ENCODE data around the gene AMBP.

Gene AMBP

DNA sequence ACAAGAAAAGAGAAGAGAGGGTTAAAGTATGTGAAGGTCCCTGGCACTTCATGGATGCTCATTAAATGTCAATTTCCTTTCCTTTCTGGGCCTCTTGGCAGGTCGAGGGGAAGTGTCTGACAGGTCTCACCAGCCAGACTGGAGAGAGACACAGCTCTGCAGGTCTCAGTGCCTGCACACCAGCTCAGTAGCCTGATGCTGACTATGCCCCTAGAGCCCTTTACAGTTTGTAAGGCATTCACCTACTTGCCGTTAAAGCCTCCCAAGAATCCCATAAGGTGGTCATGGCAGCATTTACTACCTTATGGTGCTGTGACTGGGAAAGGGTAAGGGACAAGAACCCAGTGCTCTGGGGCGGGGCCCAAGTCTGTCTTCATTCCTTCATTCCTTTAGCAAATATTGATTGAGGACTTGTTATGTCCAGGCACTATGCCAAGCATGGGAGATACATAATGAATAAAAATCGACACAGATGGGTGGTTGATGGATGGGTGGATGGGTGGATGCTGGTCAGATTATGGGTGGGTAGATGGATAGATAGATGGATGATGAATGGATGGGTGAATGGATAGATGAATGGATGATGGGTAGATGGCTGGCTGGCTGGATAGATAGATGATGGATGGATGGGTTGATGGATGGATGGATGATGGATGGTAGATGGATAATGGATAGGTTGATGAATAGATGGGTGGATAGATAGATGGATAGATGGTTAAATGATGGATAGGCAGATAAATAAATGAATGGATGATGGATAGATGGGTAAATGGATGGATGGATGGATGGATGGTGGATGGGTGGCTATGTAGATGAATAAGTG, 42.3 kb upstream of the AMBP start:
- Histone ChIP-seq H3K36me3 (ENCODE audit: control insufficient read depth in 2 of 2, insufficient read depth in 2 of 2, low read length in 2 of 2) (no peaks in the 10 kb centered on the region), H3K4me1 (ENCODE audit: control insufficient read depth, insufficient read depth, low read length) (no peaks in the 10 kb centered on the region), H3K27ac (ENCODE audit: low read length) (no peak overlapping the region), H3K4me3 (ENCODE audit: low read length in 2 of 2) (no peak overlapping the region), H3K9ac (ENCODE audit: low read length in 2 of 2) (no peak overlapping the region), H3K27me3 (ENCODE audit: control insufficient read depth in 1 of 2, insufficient read depth in 2 of 2, low read length in 2 of 2) (peaks cover 2 to 9% of the 10 kb centered on the region in 2 donors), H3K9me3 (ENCODE audit: control insufficient read depth in 2 of 2, low read length in 2 of 2) (no peaks in the 10 kb centered on the region)

DNA sequence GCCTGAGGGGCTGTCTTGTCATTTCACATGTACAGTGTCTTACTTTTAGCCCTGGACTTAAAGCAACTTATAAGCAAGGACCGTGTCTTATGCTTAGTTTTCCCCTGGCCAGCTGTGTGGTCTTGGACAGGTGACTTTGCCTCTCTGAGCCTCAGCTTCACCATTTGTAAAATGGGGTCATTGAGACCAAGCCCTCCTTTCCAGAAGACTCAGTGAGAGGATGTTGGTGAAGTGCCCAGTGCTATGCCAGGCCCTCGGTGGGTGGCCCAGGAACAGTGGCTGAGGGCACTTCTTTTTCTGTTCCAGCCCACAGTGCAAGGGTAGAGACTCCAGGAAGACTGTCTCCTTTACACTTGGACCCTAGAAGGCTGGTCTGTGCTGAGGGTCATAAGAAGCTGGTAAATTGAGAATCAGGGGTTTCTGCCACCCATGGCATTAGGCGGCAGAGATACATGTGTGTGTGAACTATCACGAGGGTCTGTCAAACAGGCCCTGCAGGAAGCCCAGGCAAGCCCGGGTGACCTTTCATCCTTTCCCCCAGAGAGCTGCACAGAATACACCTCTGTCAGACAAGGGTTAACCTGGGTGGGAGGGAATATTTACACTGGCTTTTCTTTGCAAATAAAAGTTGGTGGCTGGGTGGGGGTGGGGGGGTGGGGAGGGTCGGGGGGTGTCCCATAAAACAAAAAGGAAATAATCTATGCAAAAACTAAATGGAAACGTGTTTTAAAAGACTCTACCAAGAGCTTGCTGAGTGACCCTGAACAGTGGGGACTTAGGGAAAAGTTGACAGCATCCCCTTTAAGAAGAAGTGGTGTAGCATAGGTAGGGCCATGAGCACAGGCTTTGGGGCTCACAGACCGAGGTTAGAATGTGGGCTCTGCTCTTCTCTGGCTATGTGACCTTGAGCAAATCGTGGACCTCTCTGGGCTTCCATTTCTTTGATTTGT, 41.4 kb upstream of the AMBP start:
- no peak overlapping the region for H3K4me3 ChIP-seq (ENCODE audit: low read length in 2 of 2)
- H3K9ac ChIP-seq (ENCODE audit: low read length in 2 of 2), result no peak overlapping the region
- no peak overlapping the region for H3K27ac ChIP-seq (ENCODE audit: low read length)
- peaks cover 2 to 11% of the 10 kb centered on the region in 2 donors for H3K27me3 ChIP-seq (ENCODE audit: control insufficient read depth in 1 of 2, insufficient read depth in 2 of 2, low read length in 2 of 2)
- H3K4me1 ChIP-seq (ENCODE audit: control insufficient read depth, insufficient read depth, low read length), result no peaks in the 10 kb centered on the region
- no peaks in the 10 kb centered on the region for H3K9me3 ChIP-seq (ENCODE audit: control insufficient read depth in 2 of 2, low read length in 2 of 2)
- H3K36me3 ChIP-seq (ENCODE audit: control insufficient read depth in 2 of 2, insufficient read depth in 2 of 2, low read length in 2 of 2), result no peaks in the 10 kb centered on the region

DNA sequence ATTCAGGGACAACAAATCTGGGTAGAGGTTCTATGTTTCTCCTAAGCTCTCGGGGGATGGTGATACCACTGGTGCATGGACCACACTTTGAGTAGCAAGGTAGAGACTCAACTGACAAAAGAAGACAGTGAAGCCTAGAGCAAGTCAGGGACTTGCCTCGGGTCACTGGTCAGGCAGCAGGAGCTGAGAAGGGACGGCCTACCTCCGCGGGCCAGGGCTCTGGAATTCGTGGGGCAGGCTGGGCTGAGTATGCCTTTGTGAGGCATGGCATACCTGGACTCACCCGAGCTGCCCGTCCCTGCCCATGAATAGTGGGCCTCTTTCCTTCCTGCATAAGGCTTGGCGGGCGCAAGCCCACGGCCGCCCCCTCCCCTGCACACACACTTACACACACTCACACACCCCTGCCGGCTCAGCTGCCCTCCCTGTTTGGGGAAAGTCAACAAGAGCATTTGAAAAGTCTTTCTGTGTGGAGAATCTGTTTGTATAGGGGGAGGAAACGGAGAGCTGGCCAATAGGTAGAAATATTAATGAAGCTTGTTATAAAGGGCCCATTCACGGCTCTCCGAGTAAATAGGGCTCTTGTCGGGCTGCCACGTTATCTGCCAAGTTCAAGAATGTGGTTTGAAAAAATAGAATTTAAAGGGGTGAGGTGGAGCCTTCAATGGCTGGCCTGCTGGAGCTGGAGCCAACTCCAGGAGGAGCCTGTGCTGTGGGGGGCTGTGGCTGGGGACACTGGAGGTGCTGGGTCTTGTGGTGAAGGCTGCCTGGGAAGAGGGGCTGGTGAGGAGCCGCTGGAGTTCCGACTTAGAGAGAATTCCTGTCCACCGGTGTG, 40.1 kb upstream of the AMBP start:
- Histone ChIP-seq H3K9ac (ENCODE audit: low read length in 2 of 2) (no peak overlapping the region), H3K27ac (ENCODE audit: low read length) (no peak overlapping the region), H3K36me3 (ENCODE audit: control insufficient read depth in 2 of 2, insufficient read depth in 2 of 2, low read length in 2 of 2) (no peaks in the 10 kb centered on the region)

DNA sequence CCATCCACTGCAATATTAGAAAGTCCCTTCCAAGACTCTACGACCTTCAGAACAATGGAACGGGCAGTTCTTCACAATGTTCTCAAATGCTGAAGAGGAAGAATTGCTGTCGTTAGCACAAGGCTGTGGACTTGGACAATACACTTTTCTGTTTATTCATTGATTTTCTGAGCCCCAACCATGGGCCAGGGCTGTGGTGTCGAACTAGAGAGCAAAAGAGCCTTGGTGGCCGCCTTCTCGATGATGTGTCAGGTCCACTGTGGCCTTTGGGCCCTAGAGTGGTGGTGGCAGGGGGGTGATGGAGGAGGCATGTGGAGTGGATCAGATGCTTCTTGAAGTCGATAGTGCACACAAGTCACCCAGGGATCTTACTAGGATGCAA, 39.5 kb upstream of the AMBP start:
- H3K4me3 ChIP-seq (ENCODE audit: low read length in 2 of 2), result no peak overlapping the region
- H3K36me3 ChIP-seq (ENCODE audit: control insufficient read depth in 2 of 2, insufficient read depth in 2 of 2, low read length in 2 of 2), result no peaks in the 10 kb centered on the region
- H3K27ac ChIP-seq (ENCODE audit: low read length), result no peak overlapping the region
- no peak overlapping the region for H3K9ac ChIP-seq (ENCODE audit: low read length in 2 of 2)
- H3K4me1 ChIP-seq (ENCODE audit: control insufficient read depth, insufficient read depth, low read length), result peaks cover 6% of the 10 kb centered on the region
- H3K27me3 ChIP-seq (ENCODE audit: control insufficient read depth in 1 of 2, insufficient read depth in 2 of 2, low read length in 2 of 2), result peaks cover 2 to 13% of the 10 kb centered on the region in 2 donors
- H3K9me3 ChIP-seq (ENCODE audit: control insufficient read depth in 2 of 2, low read length in 2 of 2), result no peaks in the 10 kb centered on the region

More for the DNA sequence above, 40.1 kb upstream of the AMBP start:
- Histone ChIP-seq H3K27me3 (ENCODE audit: control insufficient read depth in 1 of 2, insufficient read depth in 2 of 2, low read length in 2 of 2) (peaks cover 2 to 12% of the 10 kb centered on the region in 2 donors), H3K4me1 (ENCODE audit: control insufficient read depth, insufficient read depth, low read length) (peaks cover 5% of the 10 kb centered on the region), H3K4me3 (ENCODE audit: low read length in 2 of 2) (no peak overlapping the region), H3K9me3 (ENCODE audit: control insufficient read depth in 2 of 2, low read length in 2 of 2) (no peaks in the 10 kb centered on the region)

DNA sequence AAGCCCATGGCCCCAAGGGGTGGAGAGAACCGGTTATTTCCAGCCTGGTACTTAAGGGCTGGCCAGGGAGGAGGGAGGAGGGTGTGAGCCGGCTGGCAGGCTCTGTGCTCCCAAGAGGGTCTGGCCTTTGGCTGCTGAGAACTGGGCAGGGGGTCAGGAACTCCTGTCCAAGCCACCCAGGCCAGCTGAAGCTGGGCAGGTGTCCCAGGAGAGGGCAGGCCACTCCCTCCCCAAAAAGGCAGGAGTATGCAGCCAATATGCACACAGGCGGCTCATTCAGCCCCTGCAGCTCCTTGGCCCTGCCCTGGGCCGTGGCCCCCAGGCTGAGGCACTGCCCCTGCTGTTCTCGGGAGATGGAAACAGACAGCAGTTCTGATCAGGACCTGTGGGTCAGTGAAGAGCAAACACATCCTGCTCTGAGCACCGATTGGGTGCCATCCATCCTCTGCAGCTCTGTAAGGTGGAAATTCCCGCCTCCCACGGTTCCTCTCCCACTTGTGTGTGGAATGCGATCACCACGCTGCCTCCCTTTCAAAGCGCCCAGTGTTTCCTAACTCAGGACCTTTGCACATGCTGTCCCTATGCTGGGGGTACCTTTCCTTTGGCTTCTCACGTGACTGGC, 38.1 kb upstream of the AMBP start:
- Histone ChIP-seq H3K27ac (ENCODE audit: low read length) (no peak overlapping the region), H3K36me3 (ENCODE audit: control insufficient read depth in 2 of 2, insufficient read depth in 2 of 2, low read length in 2 of 2) (no peaks in the 10 kb centered on the region), H3K27me3 (ENCODE audit: control insufficient read depth in 1 of 2, insufficient read depth in 2 of 2, low read length in 2 of 2) (peaks cover 2 to 13% of the 10 kb centered on the region in 2 donors), H3K9me3 (ENCODE audit: control insufficient read depth in 2 of 2, low read length in 2 of 2) (no peaks in the 10 kb centered on the region), H3K4me3 (ENCODE audit: low read length in 2 of 2) (no peak overlapping the region), H3K4me1 (ENCODE audit: control insufficient read depth, insufficient read depth, low read length) (peaks cover 6% of the 10 kb centered on the region), H3K9ac (ENCODE audit: low read length in 2 of 2) (no peak overlapping the region)

DNA sequence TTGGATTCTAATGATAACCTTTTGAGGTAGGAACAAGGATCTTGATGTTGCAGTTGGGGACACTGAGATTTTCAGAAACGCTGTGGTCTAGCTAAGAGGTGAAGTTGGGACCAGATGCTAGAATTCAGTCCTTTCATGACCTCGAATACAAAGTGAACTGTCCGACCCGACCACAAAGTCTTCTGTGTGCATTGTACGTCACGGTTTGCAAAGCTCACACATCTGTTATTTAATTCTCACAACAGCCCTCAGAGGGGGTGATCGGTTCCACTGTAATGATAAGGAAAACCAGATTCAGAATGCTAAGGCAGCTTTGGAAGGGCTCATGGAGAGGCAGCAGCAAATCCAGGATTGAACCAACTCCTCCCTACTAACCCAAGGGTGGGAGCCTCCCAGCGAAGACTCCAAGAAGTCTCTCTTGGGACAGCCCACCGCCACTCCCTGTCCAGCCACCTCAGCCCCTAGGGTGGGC, 37.6 kb upstream of the AMBP start:
- no peaks in the 10 kb centered on the region for H3K36me3 ChIP-seq (ENCODE audit: control insufficient read depth in 2 of 2, insufficient read depth in 2 of 2, low read length in 2 of 2)
- peaks cover 6% of the 10 kb centered on the region for H3K4me1 ChIP-seq (ENCODE audit: control insufficient read depth, insufficient read depth, low read length)
- no peak overlapping the region for H3K9ac ChIP-seq (ENCODE audit: low read length in 2 of 2)
- H3K27ac ChIP-seq (ENCODE audit: low read length), result no peak overlapping the region
- peaks cover 2 to 13% of the 10 kb centered on the region in 2 donors for H3K27me3 ChIP-seq (ENCODE audit: control insufficient read depth in 1 of 2, insufficient read depth in 2 of 2, low read length in 2 of 2)
- no peaks in the 10 kb centered on the region for H3K9me3 ChIP-seq (ENCODE audit: control insufficient read depth in 2 of 2, low read length in 2 of 2)
- H3K4me3 ChIP-seq (ENCODE audit: low read length in 2 of 2), result no peak overlapping the region

DNA sequence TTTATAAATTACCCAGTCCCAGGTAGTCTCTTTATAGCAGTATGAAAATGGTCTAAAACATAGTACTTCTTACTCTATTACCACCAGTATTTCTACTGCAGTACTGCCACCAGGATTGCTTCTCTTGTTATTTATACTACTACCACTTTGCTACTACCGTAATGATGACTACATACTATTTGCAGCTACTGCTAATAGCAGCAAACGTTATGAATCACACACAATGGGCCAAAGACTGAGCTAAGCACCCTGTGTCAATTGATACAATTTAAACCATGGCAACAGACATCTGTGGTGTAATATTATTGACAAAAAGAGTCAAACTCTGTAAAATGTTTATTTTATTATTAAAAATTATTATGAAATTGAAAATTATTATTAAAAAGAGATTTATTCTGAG, 36.3 kb upstream of the AMBP start:
- no peaks in the 10 kb centered on the region for H3K9me3 ChIP-seq (ENCODE audit: control insufficient read depth in 2 of 2, low read length in 2 of 2)
- peaks cover 6% of the 10 kb centered on the region for H3K4me1 ChIP-seq (ENCODE audit: control insufficient read depth, insufficient read depth, low read length)
- peaks cover 2 to 13% of the 10 kb centered on the region in 2 donors for H3K27me3 ChIP-seq (ENCODE audit: control insufficient read depth in 1 of 2, insufficient read depth in 2 of 2, low read length in 2 of 2)
- no peak overlapping the region for H3K4me3 ChIP-seq (ENCODE audit: low read length in 2 of 2)
- no peaks in the 10 kb centered on the region for H3K36me3 ChIP-seq (ENCODE audit: control insufficient read depth in 2 of 2, insufficient read depth in 2 of 2, low read length in 2 of 2)
- H3K27ac ChIP-seq (ENCODE audit: low read length), result no peak overlapping the region
- no peak overlapping the region for H3K9ac ChIP-seq (ENCODE audit: low read length in 2 of 2)

DNA sequence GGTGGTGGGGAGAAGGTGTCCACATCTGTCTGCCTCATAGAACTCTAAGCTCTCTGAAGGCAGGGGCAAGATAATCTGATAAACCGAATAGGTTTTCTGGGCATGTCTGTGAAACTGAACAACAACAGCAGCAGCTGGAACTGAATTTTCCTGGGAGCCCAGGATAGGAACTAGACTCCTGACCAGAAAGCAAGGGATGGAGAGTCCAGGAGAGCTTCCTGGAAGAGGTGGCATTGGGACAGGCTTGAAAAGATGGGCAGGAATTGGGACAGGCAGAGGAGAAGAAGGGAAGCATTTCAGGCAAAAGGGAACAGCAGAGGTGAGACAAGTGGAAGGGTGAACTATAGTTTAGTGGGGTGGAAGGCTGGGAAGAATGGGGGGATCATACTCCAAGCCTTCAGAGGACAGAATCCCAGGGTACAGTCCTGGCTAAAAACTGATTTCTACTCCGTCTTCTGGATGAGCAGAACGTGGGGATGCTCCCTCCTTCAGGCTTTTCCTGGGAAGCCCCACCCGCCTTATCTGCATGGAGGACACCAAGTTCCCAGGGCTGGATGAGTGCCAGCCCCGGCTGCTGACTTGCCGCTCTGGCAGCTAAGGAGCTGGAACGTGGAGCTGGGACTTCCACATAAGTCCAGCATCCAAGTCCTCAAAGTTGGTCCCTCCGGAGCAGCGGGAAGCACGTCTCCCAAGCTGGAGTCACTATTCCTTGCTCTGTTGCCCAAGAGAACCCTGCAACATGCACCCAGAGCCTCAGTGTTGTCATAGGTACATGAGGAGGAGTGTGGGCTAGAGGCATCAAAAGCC, 34.9 kb upstream of the AMBP start:
- Histone ChIP-seq H3K4me3 (ENCODE audit: low read length in 2 of 2) (no peak overlapping the region), H3K9ac (ENCODE audit: low read length in 2 of 2) (no peak overlapping the region), H3K4me1 (ENCODE audit: control insufficient read depth, insufficient read depth, low read length) (peaks cover 6% of the 10 kb centered on the region), H3K27ac (ENCODE audit: low read length) (no peak overlapping the region), H3K27me3 (ENCODE audit: control insufficient read depth in 1 of 2, insufficient read depth in 2 of 2, low read length in 2 of 2) (peaks cover under 1 to 10% of the 10 kb centered on the region in 2 donors), H3K9me3 (ENCODE audit: control insufficient read depth in 2 of 2, low read length in 2 of 2) (no peaks in the 10 kb centered on the region), H3K36me3 (ENCODE audit: control insufficient read depth in 2 of 2, insufficient read depth in 2 of 2, low read length in 2 of 2) (no peaks in the 10 kb centered on the region)

DNA sequence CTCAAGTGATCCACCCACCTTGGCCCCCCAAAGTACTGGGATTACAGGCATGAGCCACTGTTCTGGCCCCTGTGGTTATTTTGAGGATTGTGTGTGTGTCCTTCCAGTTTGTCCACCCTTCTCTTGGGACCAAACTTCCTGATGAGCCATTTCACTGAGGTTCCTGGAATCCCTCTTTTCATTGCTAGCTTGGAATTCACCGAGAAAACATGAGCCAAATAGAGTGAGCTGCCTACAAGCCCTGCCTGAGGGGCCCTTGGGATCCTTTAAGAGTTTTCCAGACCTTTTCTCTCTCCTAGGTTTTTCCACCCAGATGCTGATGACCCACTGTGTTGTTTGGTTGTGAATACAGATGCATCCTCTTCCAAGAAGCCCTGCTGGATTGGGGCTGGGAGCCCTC, 34.2 kb upstream of the AMBP start:
- H3K4me1 ChIP-seq (ENCODE audit: control insufficient read depth, insufficient read depth, low read length), result peaks cover 6% of the 10 kb centered on the region
- H3K36me3 ChIP-seq (ENCODE audit: control insufficient read depth in 2 of 2, insufficient read depth in 2 of 2, low read length in 2 of 2), result no peaks in the 10 kb centered on the region
- no peak overlapping the region for H3K4me3 ChIP-seq (ENCODE audit: low read length in 2 of 2)
- H3K9me3 ChIP-seq (ENCODE audit: control insufficient read depth in 2 of 2, low read length in 2 of 2), result no peaks in the 10 kb centered on the region
- H3K9ac ChIP-seq (ENCODE audit: low read length in 2 of 2), result no peak overlapping the region
- peaks cover 0 to 7% of the 10 kb centered on the region in 2 donors for H3K27me3 ChIP-seq (ENCODE audit: control insufficient read depth in 1 of 2, insufficient read depth in 2 of 2, low read length in 2 of 2)
- no peak overlapping the region for H3K27ac ChIP-seq (ENCODE audit: low read length)

Measured in stomach smooth muscle (tissue), 2 donors.